CD4-positive, alpha-beta T cell treated with Interleukin-21 for 1 hour (primary cell): ENCODE data around the gene RTN4.
A peak's percentile ranks its signal among the peaks of the same experiment; 100 is the strongest.

Experiments used
- DNase-seq: peaks from one replicate; pipeline ENCODE4 v3.0.0-alpha.2; 2020

Gene RTN4

DNA sequence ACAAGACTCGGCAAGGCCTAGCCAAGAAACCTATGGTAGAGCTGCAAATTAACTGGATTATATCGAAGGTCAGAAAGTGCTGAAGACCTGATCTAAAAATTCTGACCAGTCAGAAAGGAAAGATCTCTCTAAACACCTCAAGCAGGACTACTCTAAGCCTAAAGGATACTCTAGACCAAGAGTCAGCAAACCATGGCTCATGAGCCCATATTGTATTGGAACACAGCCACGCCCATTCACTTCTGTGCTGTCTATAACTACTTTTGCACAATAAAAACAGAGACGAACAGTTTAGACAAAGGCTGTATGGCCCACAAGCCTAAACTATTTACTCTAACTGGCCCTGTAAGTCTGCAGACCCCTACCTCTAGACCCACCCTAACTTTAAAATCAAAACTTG lies 18.7 kb downstream of the RTN4 start:
- DNase-seq = no peak

DNA sequence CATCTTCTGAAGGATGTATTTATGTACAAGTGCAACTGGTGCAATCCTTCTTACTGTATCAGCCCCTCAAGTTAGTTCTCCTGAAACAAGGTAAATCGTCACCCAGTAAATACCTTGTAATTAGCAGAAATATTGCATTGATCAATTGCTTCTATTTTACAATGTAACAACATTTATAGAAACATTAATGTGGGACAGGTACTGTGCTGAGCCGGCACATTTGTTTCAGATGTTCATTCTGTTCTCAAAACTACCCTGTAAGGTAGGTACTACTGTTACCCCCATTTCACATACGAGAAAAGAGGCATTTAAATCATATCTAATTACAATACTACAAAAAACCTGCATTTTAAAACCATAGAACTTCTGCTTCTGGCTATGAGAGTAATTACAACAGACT lies 19.5 kb downstream of the RTN4 start:
- no peak for DNase-seq

DNA sequence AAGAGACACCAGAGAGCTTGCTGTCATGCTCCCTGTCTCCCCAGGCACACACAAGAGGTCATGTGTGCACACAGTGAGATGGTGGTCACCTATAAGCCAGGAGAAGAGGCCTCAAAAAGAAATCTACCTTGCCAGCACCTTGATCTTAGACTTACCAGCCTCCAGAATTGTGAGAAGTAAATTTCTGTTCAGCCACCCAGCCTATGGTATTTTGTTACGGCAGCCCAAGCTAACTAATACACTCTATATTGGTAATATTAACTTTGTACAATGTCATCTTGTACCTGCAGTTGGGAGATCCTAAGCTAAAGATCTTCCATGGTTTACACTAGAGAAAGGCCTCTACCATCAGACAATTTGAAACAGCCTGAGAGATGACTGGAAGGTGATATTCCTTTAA lies 21.2 kb downstream of the RTN4 start:
- DNase-seq = no peak

DNA sequence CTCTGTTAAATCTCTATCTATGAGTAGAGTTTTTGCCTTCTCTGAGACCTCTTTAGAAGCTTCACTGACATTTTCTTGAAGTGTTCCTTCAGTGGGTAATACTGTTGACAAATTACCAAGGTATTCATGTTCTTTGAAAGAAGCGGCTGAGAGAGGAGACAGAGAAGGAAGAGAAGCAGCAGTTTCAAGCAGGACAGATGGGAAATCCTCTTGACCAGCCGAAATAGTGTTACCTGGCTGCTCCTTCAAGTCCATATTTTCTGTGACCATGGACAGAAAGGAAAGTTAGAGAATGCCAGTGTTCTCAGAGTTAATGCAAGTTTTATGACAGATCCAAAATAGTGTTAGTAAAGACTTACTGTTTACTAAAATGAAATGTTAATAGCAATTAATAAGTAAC lies 23.0 kb downstream of the RTN4 start:
- no peak for DNase-seq

DNA sequence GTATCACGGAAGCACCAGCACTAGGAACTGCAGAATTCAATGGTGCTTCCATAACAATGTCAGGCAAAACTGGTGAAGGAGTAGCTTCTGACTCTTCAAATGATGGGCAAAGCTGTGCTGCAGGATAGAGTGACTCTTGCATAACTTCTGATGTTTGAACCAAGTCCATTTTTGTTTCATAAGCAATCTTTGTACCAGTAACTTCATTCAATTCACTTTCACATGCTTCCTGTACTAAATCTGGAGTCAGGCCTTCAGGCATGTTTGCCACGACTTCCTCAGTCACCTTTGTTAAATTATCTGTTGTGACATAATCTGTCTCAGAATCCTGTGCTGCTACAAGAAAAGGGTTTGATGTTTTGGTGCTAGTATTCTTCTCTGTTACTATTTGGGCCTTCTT lies 24.0 kb downstream of the RTN4 start:
- DNase-seq = no peak

DNA sequence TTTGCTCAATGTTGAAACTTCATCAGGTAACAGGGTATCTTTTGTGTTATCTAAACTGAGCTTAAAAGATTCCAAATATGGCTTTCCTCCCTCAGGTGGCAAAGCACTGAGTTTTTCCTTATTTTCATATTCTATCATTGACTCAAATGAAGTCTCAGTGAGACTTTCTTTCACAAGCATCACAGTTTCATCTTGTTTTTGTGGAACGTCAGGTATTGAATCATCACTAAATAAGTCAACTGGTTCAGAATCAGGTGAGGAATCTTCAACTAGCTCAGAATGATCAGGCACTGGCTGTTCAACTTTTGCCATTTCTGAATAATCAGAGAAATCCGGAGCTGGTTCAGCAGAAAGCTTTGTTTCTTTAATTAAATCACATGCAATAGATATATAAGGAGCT lies 24.6 kb downstream of the RTN4 start:
- no peak for DNase-seq

DNA sequence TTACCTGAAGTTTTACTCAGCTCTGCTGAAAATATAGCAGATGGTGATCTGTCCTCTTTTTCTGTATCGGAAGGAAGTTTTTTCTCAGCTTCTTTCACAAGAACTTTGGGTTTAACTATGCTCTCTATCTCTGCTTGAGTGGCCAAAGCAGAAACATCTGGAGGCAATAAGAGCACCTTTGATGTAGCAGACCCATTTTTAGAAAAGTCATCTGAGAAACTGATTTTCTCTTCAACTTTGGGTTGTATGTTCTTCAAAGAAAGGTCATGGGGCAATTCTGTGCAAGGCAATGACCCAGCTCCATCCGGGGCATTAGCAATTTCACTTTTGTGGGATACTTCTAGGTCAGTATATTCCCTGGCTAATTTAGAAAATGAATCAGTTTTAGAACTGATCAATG lies 25.2 kb downstream of the RTN4 start:
- no peak for DNase-seq

DNA sequence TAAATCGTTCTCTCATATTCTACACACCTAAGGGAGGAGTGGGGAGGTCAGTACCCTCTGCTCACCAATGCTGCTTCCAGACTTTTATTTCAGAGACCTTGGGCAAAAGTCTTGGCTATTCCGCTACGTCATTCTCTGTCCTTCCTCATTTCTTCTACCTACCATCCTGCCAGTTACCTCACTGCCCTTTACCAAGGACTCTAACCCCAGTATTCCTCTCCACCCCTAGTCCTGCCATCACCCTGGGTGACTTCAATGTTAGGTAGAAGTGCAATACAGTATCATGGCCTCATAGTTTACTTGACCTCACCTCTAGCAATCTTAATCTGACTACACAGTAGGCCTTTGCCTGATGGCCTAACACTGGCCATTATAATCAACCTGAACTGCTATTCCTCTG lies 27.8 kb downstream of the RTN4 start:
- DNase-seq = no peak

DNA sequence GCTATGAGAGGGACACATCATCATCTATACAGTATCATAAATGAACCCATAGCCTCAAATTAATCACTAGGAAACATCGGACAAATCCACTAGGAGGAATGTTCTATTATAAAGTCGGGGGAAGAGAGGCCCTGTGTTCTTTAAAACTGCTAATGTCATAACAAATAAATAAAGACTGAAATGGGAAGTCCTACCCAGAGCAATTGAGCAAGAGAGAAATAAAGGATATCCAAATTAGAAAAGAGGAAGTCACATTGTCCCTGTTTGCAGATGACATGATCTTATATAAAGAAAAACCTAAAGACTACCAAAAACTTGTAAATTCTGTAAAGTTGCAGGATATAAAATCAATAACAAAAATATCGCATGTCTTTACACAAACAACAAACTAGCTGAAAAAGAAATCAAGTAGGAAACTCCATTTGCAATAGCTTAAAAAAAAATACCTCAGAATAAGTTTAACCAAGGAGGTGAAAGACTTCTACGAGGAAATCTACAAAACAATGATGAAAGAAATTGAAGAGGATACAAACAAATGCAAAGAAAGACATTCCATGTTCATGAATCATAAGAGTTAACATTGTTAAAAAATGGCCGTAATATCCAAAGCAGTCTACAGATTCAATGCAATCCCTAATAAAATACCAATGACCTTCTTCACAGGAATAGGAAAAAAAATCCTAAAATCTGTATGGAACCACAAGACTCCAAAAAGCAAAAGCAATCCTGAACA lies 30.6 kb downstream of the RTN4 start:
- no peak for DNase-seq

DNA sequence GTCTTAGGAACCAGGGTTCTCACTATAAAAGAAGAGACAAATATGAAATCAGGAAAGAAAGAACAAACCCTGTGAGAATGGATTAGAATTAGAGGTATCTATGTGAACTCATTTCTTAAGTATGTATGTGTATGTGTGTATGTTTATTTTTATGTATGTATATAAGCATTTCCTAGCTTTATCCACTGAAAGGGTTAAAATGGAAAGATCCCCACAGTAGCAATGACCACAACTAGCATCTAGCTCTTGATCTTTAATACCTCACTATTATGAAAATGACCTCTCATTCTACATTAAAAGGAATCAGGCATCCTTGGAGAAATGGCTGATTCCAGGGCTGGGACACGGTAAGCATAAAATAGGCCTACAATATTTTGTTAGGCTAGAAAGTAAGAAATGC lies 31.6 kb downstream of the RTN4 start:
- no peak for DNase-seq

DNA sequence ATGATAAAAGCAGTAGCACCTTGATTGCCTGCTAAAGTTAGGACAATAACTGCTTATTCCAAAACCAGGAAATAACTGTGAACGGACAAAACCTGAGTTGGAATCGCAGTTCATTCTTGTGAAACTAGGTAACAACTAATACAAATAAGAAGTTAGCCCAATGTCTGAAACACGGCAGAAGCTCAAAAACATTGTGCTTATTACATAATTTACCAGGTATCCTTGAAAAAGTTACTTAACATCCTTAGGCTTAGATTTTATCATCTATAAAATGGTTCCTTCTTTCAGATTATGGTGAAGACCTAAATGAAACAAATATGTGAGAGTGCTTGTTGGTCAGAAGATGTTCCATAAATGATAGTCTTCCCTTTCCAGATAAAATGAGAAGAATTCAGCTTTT lies 32.4 kb downstream of the RTN4 start:
- DNase-seq = no peak

DNA sequence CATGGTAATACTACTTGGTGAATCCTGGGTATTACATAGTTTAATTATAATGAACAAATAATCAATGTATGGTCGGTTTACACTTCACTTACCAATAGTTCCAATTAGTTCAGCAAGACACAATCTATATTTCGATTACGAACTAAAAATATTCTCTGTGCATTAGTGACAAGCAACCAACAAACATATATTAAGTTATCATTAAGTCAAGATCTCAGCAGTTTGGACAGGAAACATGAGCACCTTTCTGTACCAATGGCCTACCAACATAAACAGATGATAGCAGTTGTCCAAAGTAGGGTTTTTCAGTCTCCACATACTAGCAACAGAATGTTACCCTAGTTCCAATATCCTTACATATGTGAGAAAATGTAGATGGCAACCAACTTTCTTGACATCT lies 32.8 kb downstream of the RTN4 start:
- DNase-seq = no peak

DNA sequence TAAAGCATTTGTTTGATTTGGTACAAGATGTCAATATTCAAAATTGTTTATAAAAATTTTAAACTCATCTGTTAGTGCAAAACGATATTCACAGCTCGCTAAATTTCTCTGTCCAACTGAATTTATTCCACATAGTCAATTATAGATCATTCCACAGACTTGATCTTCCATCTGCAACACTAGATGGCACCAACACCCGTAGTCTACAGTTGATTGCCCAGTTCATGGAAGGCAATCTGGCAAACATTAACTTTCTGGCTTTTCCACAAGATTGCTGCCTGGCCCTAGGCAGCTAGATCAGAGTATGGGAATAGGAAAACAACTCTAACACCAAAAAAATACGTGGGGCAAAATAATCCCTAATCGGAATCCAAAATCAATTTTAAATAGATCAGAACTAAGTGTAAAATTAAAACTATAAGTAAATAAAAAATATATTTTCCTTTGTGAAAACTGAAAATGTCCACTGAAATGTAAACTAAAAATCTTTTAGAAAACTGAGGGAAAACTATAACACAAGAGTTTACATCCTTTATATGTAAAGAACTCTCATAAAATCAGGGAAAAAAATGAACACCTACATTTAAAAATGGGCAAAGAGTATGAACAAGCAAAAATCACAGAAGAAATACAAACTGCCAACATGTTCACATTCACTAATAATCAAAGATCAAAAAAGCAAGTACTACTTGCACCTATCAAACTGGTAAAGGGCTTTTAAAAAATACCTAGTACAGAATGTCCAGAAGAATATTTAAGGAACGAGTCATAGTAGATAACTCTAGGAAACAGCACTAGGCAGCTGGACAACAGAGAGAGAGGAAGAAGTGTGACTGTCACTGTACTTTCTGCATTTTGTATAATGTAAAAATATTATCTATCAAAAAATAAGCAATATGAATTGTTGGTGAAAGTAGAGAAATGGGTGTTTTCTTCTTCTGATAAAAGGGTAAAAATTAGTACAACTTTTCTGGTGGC lies 35.0 kb downstream of the RTN4 start:
- DNase-seq = peak; percentile 65

DNA sequence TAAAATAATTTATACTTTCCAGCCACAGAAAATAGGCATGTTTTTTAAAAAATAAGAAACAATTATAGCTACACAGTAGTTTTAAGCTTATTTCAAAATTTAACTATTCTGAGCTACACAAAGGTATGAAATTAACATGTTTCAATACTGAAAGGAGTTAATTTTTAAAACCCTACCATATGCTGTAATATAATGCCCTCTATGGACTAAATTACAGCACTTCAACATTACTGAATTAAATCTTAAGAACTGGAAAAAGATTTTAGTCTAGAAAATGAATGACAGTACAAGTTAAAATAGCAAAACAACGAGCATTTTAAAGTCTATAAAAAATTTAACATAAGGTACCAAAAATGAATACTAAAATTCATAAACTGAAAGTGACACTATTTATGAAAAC lies 36.3 kb downstream of the RTN4 start:
- DNase-seq = no peak

DNA sequence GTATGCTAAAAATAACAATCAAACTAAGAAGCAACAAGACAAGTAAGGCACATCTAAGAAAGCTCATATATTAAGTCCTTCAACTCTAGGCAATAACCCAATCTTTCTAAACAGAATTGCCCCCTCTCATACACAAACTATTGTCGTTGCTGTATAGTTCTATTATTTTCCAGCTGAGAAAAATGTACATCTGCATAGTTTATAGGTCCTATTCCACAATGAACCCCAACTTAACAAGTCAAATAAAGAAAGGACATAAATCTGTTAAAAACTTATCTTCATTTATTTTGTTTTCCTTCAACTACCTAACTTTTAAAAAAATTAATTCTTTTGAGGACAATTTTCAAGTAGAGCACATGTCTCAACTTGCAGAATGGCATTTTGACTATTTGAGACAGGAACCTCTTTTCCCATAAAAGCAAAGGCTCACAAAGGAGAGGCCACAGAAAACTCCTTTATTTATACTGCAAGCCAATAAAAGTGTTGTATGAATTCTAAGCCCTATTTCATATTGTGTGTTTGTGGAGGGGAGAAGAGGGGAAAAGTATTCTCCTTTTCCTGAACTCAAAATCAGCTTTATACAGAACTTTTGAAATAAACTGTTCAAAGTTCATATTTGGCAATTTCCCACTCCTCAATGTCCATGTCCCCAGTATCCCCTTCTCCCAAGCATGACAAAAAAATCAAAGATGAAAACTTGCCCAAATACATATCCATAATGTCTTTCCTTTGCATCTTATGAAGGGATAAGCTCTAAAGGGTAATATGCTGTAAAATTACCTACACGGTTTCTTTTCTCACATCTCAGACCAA lies 37.4 kb downstream of the RTN4 start:
- DNase-seq = no peak

DNA sequence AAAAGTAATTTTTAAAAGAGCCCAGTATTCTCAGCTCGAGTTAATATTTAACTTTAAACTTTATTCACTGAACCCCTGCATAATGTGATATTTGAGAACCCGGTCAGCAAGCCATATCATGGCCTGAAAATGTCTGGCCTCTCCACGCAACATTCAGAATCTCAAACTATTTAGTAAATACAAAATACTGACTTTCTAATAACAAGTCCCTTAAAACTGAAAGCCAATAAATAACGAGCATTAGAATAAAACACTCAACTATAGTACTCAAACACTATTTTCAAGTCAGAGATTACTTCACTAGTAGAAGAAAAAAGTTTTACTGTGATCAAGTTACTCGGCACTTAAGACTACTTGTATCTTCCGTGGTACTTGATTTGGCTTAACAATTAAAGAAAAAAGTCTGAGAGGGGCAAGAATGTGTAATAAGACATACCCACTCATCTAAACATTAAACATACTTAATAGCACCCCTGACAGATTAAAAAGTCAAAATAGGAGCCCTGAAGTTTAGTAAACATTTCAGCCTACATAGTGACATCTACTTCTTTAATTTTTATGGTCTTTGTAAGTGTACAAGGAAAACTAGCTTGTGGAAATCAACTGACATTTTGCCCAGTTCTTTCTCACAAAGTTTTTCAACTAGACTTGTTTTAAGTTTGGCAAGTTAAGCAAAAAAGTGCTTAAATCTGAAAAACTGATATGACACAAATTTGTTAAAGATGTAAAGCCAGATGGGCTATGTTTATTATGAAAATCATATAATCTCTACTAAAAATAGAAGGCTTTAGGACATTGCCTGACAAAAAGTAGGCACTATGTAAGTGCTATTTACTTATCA lies 38.2 kb downstream of the RTN4 start:
- no peak for DNase-seq

DNA sequence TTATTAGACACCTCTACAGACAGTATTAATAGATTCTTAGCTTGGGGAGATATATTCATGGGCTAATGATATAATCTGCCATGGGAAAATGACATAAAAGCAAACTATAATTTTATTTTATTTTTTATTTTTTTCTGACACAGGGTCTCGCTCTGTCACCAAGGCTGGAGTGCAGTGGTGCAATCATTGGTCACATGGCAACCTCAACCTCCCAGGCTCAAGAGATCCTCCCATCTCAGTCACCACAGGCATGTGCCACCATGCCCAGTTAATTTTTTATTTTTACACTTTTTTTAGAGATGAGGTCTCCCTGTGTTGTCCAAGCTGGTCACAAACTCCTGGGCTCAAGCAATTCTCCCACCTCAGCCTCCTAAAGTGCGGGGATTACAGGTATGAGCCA lies 39.3 kb downstream of the RTN4 start:
- DNase-seq = no peak

DNA sequence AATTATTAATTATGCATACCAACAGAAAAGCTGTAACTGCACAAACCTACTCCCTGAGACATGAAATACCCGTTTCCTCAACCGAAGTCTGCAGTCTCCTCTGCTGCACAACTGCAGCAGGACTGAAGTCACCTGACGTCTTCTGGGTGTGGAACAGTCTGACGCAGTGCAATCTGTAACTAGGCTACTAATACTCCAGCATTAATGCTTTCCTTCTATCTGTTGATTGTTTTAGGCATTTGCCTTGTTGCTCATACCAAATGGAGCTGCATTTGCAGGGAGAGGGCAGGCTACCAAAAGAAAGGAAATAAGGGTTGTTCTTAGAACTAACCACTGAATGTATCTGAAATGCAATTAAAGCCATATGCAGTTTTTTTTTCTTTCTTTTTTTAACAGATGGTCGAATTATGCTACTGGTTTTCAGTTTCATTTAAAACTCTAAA lies 40.1 kb downstream of the RTN4 start:
- DNase-seq = peak; percentile 67

DNA sequence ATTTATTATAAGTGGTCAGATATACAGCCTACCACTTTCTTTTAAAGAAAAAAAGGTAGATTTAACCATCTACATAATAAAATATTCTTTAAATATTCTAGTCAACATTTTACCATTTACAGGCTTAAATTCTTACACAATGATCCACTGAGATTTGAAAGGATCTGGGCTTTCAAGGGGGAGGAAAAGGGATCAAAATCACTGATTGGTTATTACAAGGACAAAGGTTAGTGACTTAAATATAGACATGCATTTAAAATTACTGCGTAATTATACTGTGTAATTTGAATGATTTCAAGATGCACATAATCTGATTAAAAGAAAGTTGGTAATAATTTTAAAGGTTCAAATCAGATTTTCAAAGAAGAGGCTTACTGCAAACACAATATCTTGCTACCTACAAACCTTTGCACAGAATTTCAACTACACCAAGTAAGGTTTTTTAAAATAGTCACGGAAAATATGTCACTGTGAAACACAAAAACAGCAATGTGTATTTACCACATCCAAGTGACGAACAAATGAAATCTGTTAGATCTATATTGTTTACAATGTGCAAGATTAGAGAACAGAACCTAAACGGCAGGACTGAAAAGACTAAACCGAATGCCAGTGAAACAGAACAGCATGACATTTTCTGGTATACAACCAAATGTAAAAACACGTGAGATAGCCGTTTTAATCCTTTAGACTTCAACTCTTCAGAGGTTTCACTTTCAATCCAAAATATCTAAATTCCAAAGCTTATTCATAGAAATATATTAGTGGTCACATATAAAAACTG lies 40.8 kb downstream of the RTN4 start:
- DNase-seq = peak; percentile 19

DNA sequence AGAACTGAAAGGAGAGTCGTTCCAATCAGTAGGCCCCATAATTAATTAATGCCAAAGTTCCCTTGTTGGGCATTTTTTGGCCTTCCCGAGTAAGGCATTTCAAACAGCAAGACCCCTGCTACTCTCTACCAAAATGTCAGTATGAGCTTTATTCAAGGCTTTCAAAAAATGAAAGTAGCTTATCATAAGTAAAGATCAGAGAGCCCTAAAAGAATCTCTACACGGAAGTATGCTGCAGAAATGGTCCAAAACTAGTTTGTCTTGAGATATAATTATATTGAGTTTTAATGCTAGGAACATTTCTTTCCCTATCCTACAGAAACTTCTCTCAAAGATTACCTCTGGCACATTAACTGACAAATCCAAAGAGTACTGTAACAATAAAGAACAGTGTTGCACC lies 43.9 kb downstream of the RTN4 start:
- DNase-seq = no peak
